AG10803 (cell line): Measurements from ENCODE around the gene HECTD4.
"Not testable (repeated sequence)": the region's sequence is repeated elsewhere in the genome, so short reads cannot be mapped to it uniquely, and the experiment has no call there.

Experiments used
- DNase-seq: peaks from one replicate; pipeline ENCODE4 v3.0.0; 2010; ENCODE audit warnings: low read depth
- H3K4me3 ChIP-seq: 2 replicates; pipeline ENCODE4 v1.5.1; 2011; ENCODE audit warnings: mild to moderate bottlenecking, low read length, control low read depth
- CTCF ChIP-seq: conservative IDR thresholded peaks from 2 replicates; pipeline ENCODE4 v1.5.1; 2011; ENCODE audit warnings: mild to moderate bottlenecking, low read length, control low read depth, inconsistent platforms

The HECTD4 gene

DNA sequence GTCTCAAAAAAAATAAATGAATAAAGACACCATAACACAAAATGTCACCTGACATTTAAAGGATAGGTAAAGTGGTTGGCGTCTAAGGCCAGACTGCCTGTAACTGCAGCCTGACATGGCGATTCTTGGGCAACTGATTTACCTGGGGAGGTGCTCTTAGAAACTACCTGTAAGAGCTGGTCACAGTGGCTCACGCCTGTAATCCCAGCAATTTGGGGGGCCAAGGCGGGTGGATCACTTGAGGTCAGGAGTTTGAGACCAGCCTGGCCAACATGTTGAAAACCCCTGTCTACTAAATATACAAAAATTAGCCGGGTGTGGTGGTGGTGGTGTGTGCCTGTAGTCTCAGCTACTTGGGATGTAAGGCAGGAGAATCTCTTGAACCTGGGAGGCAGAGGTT is 18.8 kb upstream of the HECTD4 start:
- no peak overlapping the region for H3K4me3 ChIP-seq
- no peak for TF ChIP-seq CTCF

GRCh38 chr12:112393328-112393727 is 11.1 kb upstream of the HECTD4 start:
- no peak for TF ChIP-seq CTCF
- DNase-seq, result no peak
- no peak overlapping the region for H3K4me3 ChIP-seq

More for the DNA sequence above, 18.8 kb upstream of the HECTD4 start:
- DNase-seq, result no peak

- DNase-seq, H3K4me3 ChIP-seq: not testable (repeated sequence)
Measured at GRCh38 chr12:112389922-112390654, 7.9 kb upstream of the HECTD4 start.

DNA sequence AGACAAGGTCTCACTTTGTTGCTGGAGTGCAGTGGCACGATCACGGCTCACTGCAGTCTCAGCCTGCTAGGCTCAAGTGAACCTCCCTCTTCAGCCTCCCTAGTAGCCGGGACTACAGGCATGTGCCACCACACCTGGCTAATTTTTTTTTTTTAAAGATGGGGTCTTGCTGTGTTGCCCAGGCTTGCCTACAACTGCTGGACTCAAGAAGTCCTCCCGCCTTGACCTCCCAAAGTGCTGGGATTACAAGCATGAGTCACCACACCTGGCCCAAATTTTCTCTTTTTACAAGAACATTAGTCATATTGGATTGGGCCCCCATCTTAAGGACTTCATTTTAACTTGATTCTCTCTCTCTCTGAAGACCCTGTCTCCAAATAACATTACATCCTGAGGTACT is 7.0 kb upstream of the HECTD4 start:
- TF ChIP-seq CTCF, result no peak
- no peak for DNase-seq

GRCh38 chr12:112386726-112387125 is 4.5 kb upstream of the HECTD4 start:
- H3K4me3 ChIP-seq, result no peak overlapping the region
- TF ChIP-seq CTCF, result no peak
- peak; percentile 75 for DNase-seq

More for the DNA sequence above, 7.0 kb upstream of the HECTD4 start:
- H3K4me3 ChIP-seq, result no peak overlapping the region

- no peak for TF ChIP-seq CTCF
- DNase-seq, result no peak
- no peak overlapping the region; the same call in 1 of the 2 replicates for H3K4me3 ChIP-seq
Measured at GRCh38 chr12:112382866-112383265, 635 bp upstream of the HECTD4 start.

DNA sequence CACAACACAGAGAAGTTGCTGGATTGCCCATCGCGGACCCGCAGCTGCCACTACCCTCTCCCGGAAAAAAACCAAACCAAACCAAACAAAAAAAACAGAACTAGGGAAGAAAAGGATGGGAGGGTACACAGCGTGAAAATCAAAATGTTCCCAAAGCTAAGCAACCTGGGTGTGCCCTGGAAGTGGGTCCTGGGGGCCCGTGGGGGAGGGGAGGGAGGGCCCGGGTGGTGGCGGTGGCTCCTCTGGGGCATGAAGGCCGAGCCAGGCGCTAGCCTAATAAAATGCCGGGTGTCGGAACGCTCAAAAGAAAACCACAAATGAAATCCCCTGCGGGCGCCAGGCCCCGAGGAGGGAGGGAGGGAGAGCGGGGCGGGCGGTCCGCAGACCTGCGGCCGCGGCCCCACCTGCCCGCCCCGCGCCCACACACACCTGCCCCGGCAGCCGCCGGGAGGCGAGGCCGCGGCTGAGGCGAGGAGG is 787 bp downstream of the HECTD4 start:
- TF ChIP-seq CTCF, result no peak
- peak overlapping the region; percentile 73 for H3K4me3 ChIP-seq
- DNase-seq, result no peak
